ENCODE results near the gene ARHGAP9.
"Not testable (repeated sequence)": the region's sequence is repeated elsewhere in the genome, so short reads cannot be mapped to it uniquely, and the experiment has no call there.

ARHGAP9 gene

GRCh38 chr12:57441846-57442427 lies 37.7 kb downstream of the ARHGAP9 start:
- H3K79me2 ChIP-seq (ENCODE audit: insufficient read depth, low read length): no peaks in the 10 kb centered on the region
- no peak overlapping the region for H3K4me2 ChIP-seq (ENCODE audit: low read depth, low read length, poor library complexity, severe bottlenecking)
- H3K36me3 ChIP-seq (ENCODE audit: low read length): no peaks in the 10 kb centered on the region
- no peaks in the 10 kb centered on the region for H3K9me3 ChIP-seq (ENCODE audit: insufficient read depth, low read length)
- no peaks in the 10 kb centered on the region for H3K9me2 ChIP-seq (replicated peaks; ENCODE audit: insufficient read depth, low read length)
- H3F3A ChIP-seq (ENCODE audit: insufficient read depth): peaks cover 7% of the 10 kb centered on the region; the same call in 1 of the 2 replicates
- no peak overlapping the region for H3K9ac ChIP-seq (ENCODE audit: low read length)
- H3K4me3 ChIP-seq (ENCODE audit: insufficient read depth, low read length, poor library complexity, severe bottlenecking): no peak overlapping the region
- no peaks in the 10 kb centered on the region for H4K20me1 ChIP-seq (ENCODE audit: low read depth, low read length)
- H2AFZ ChIP-seq (ENCODE audit: low read depth, low read length, severe bottlenecking): no peak overlapping the region
- H3K27ac ChIP-seq (ENCODE audit: low read depth, low read length): no peak overlapping the region
- TF ChIP-seq EZH2phosphoT487 (conservative IDR thresholded peaks at IDR 0.05; ENCODE audit: low read length): no peak
- TF ChIP-seq, protein P1, sequence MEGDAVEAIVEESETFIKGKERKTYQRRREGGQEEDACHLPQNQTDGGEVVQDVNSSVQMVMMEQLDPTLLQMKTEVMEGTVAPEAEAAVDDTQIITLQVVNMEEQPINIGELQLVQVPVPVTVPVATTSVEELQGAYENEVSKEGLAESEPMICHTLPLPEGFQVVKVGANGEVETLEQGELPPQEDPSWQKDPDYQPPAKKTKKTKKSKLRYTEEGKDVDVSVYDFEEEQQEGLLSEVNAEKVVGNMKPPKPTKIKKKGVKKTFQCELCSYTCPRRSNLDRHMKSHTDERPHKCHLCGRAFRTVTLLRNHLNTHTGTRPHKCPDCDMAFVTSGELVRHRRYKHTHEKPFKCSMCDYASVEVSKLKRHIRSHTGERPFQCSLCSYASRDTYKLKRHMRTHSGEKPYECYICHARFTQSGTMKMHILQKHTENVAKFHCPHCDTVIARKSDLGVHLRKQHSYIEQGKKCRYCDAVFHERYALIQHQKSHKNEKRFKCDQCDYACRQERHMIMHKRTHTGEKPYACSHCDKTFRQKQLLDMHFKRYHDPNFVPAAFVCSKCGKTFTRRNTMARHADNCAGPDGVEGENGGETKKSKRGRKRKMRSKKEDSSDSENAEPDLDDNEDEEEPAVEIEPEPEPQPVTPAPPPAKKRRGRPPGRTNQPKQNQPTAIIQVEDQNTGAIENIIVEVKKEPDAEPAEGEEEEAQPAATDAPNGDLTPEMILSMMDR (IDR thresholded peaks at IDR 0.05; ENCODE audit: insufficient read depth, low read length, poor library complexity, severe bottlenecking): no peak
- H3K27me3 ChIP-seq (ENCODE audit: low read length): peaks cover 3% of the 10 kb centered on the region; the same call in 1 of the 2 replicates

DNA sequence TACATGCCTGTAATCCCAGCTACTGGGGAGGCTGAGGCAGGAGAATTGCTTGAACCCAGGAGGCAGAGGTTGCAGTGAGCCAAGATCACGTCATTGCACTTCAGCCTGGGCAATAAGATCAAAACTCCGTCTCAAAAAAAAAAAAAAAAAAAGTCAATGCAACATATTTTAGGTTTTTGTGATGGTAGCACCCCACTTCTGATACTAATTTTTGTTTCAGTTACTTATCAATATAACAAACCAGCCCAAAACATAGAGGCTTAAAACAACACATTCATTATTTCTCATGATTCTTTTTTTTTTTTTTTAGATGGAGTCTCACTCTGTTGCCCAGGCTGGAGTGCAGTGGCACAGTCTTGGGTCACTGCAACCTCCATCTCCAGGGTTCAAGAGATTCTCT lies 38.3 kb downstream of the ARHGAP9 start:
- not testable (repeated sequence) for H3K9me3 ChIP-seq (ENCODE audit: insufficient read depth, low read length); H3K36me3 ChIP-seq (ENCODE audit: low read length); H3F3A ChIP-seq (ENCODE audit: insufficient read depth); H3K9me2 ChIP-seq (replicated peaks; ENCODE audit: insufficient read depth, low read length); H3K4me2 ChIP-seq (ENCODE audit: low read depth, low read length, poor library complexity, severe bottlenecking); H4K20me1 ChIP-seq (ENCODE audit: low read depth, low read length); H3K27ac ChIP-seq (ENCODE audit: low read depth, low read length); H2AFZ ChIP-seq (ENCODE audit: low read depth, low read length, severe bottlenecking); H3K9ac ChIP-seq (ENCODE audit: low read length); H3K27me3 ChIP-seq (ENCODE audit: low read length); H3K4me3 ChIP-seq (ENCODE audit: insufficient read depth, low read length, poor library complexity, severe bottlenecking); H3K79me2 ChIP-seq (ENCODE audit: insufficient read depth, low read length)

DNA sequence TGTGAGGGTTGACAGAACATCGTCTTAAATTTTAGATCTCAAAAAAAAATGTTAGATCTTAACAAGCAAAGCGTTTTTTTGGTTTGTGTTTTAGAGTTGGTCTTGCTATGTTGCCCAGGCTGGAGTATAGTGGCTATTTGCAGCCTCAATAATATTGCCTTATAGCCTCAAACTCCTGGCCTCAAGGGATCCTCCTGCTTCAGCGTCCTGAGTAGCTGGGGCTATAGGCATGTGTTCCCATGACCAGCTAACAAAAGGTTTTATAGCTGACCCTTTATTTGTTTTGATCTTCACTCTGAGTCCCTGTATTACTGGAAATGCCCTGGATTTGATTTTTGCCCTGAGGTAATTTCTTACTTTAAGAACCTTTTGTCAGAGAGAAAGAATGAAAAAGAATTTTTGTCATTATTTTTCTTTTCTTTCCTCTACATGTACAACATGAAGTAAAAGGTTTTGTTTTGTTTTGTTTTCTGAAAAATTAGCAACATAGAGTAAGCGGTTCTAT lies 39.9 kb downstream of the ARHGAP9 start:
- Histone ChIP-seq H3K9me3 (ENCODE audit: insufficient read depth, low read length) (no peaks in the 10 kb centered on the region), H4K20me1 (ENCODE audit: low read depth, low read length) (no peaks in the 10 kb centered on the region), H3F3A (ENCODE audit: insufficient read depth) (0 out of 2 replicates have a peak, but pooled peaks cover under 1% of the 10 kb centered on the region), H3K27ac (ENCODE audit: low read depth, low read length) (no peak overlapping the region), H3K27me3 (ENCODE audit: low read length) (peaks cover 3% of the 10 kb centered on the region; the same call in 1 of the 2 replicates), H3K79me2 (ENCODE audit: insufficient read depth, low read length) (no peaks in the 10 kb centered on the region), H3K4me2 (ENCODE audit: low read depth, low read length, poor library complexity, severe bottlenecking) (no peak overlapping the region), H3K4me3 (ENCODE audit: insufficient read depth, low read length, poor library complexity, severe bottlenecking) (no peak overlapping the region), H3K36me3 (ENCODE audit: low read length) (no peaks in the 10 kb centered on the region), H3K9me2 (replicated peaks; ENCODE audit: insufficient read depth, low read length) (no peaks in the 10 kb centered on the region), H2AFZ (ENCODE audit: low read depth, low read length, severe bottlenecking) (no peak overlapping the region), H3K9ac (ENCODE audit: low read length) (no peak overlapping the region)
- TF ChIP-seq EZH2phosphoT487 (conservative IDR thresholded peaks at IDR 0.05; ENCODE audit: low read length): no peak
- TF ChIP-seq, protein P1 (IDR thresholded peaks at IDR 0.05; ENCODE audit: insufficient read depth, low read length, poor library complexity, severe bottlenecking): no peak

DNA sequence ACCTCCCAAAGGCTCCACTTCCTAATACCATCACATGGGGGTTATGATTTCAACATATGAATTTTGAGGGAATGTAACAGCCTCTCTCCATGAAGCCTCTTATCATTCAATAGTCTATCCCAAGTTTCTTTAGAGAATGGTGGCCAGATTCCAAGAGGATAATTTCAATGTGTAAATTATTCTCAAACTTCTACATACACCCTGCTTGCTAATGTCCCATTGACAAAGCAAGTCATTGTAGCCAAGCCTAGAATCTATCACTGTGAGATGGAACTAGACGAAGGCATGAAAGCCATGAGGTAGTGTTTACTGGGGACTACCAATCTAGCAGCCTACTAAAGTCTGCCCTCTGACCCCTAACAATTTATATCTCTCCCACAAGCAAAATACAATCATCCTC lies 41.3 kb downstream of the ARHGAP9 start:
- Histone ChIP-seq H3K9me2 (replicated peaks; ENCODE audit: insufficient read depth, low read length) (no peaks in the 10 kb centered on the region), H3K4me2 (ENCODE audit: low read depth, low read length, poor library complexity, severe bottlenecking) (no peak overlapping the region), H4K20me1 (ENCODE audit: low read depth, low read length) (no peaks in the 10 kb centered on the region), H3K27ac (ENCODE audit: low read depth, low read length) (no peak overlapping the region), H3F3A (ENCODE audit: insufficient read depth) (no peaks in the 10 kb centered on the region), H3K27me3 (ENCODE audit: low read length) (peaks cover 3% of the 10 kb centered on the region; the same call in 1 of the 2 replicates), H3K9ac (ENCODE audit: low read length) (no peak overlapping the region), H3K9me3 (ENCODE audit: insufficient read depth, low read length) (no peaks in the 10 kb centered on the region), H3K79me2 (ENCODE audit: insufficient read depth, low read length) (no peaks in the 10 kb centered on the region), H3K4me3 (ENCODE audit: insufficient read depth, low read length, poor library complexity, severe bottlenecking) (no peak overlapping the region), H2AFZ (ENCODE audit: low read depth, low read length, severe bottlenecking) (no peak overlapping the region), H3K36me3 (ENCODE audit: low read length) (no peaks in the 10 kb centered on the region)
- no peak for TF ChIP-seq EZH2phosphoT487 (conservative IDR thresholded peaks at IDR 0.05; ENCODE audit: low read length)
- TF ChIP-seq, protein P1 (IDR thresholded peaks at IDR 0.05; ENCODE audit: insufficient read depth, low read length, poor library complexity, severe bottlenecking): no peak

Measured in SU-DHL-6 (cell line).